ENCODE results near the gene TRIM46. TPM values are rescaled to one million over a fixed set of nuclear protein-coding genes. Genes with fewer than 3 reads are reported as not detected.

The TRIM46 gene
- total and polyA plus RNA-seq, 9 of the 15 experiments (the other 6 are each of a cell fraction or from before 2014, with no cell fraction given): 0.05 to 0.60 (median 0.16) TPM; not detected in 3

- intact Hi-C loops (cut with micrococcal nuclease) (loop anchor here (2.0 kb wide), 1 partner anchor 39 kb away; no protein-coding TSS in a partner anchor), in situ Hi-C loops (cut with MboI) (loop anchor here (5.0 kb wide), 1 partner anchor 391 kb away; no protein-coding TSS in a partner anchor)
- POLR2A ChIA-PET: no interaction called here
- TF ChIP-seq ZNF780A (CRISPR knock-in tag; IDR thresholded peaks at IDR 0.05) (no peak), SRSF7 (optimal IDR thresholded peaks at IDR 0.05; ENCODE audit: low read depth, low read length) (no peak), FOXK1 (CRISPR knock-in tag; IDR thresholded peaks at IDR 0.05; ENCODE audit: borderline replicate concordance) (no peak), CBX3 (IDR thresholded peaks at IDR 0.05; ENCODE audit: borderline replicate concordance in 1 of 2, low read length in 2 of 2) (no peak), SMARCA4 (IDR thresholded peaks at IDR 0.05) (no peak), CBFA2T3 (IDR thresholded peaks at IDR 0.05) (no peak), ZKSCAN3 (CRISPR knock-in tag; IDR thresholded peaks at IDR 0.05) (no peak), ZFX (CRISPR knock-in tag; IDR thresholded peaks at IDR 0.05) (no peak), CAMTA2 (CRISPR knock-in tag; conservative IDR thresholded peaks at IDR 0.05) (no peak), USF2 (CRISPR knock-in tag; IDR thresholded peaks at IDR 0.05) (no peak), RBM34 (IDR thresholded peaks at IDR 0.05; ENCODE audit: borderline replicate concordance, insufficient read depth, low read length) (no peak), CREB3 (tag; conservative IDR thresholded peaks at IDR 0.05; ENCODE audit: low read depth) (no peak), MBD1 (CRISPR knock-in tag; IDR thresholded peaks at IDR 0.05) (no peak)
- BruUV-seq (replicated peaks): no TSS peak
- Histone ChIP-seq H2AFZ (ENCODE audit: low read depth, low read length) (no peak overlapping the region), H3K27ac (ENCODE audit: extremely low read depth, low read depth, low read length) (no peak overlapping the region), H3K36me3 (ENCODE audit: control insufficient read depth, insufficient read depth, low read length) (peaks cover 16% of the 10 kb centered on the region; the same call in 2 of the 3 replicates), H3K9me3 (replicated peaks; ENCODE audit: control insufficient read depth, insufficient read depth, low read depth, low read length) (peaks cover 3% of the 10 kb centered on the region; the same call in 1 of the 2 replicates), H3K9ac (ENCODE audit: insufficient read depth in 1 of 2, low read depth in 2 of 2, low read length in 2 of 2) (peak overlapping the region in 1 of 2 experiments; percentile 62; a peak in 2 of 4 replicates), H3K4me3 (no peak overlapping the region), H4K20me1 (replicated peaks; ENCODE audit: control insufficient read depth, insufficient read depth, low read length) (no peaks in the 10 kb centered on the region), H3K4me1 (replicated peaks in 1 of 2; ENCODE audit: control insufficient read depth in 2 of 2, insufficient read depth in 2 of 2, low read length in 2 of 2) (peaks cover 19 to 37% of the 10 kb centered on the region in 2 experiments), H3K9me1 (ENCODE audit: control insufficient read depth, insufficient read depth, low read length) (no peaks in the 10 kb centered on the region), H3K4me2 (ENCODE audit: insufficient read depth, low read length) (no peak overlapping the region), H3K79me2 (ENCODE audit: control insufficient read depth, insufficient read depth, low read length) (peaks cover 18% of the 10 kb centered on the region), H3K27me3 (ENCODE audit: control insufficient read depth in 2 of 2, insufficient read depth in 2 of 2, low read length in 2 of 2) (no peaks in the 10 kb centered on the region)
- no peak for DNase-seq (ENCODE audit: extremely low read depth in 1 of 4, low spot score in 3 of 4)
- WGBS (ENCODE audit: insufficient coverage, low coverage, missing lambda C conversion rate): 48% methylated on average over 8 of the region's 9 CpGs
- CTCF ChIA-PET (ENCODE audit: low intra/inter-chr PET ratio): interaction anchor here (1.6 to 2.2 kb wide), 2 partner anchors 20 to 386 kb away, joined by 5 to 31 read pairs; no protein-coding TSS in a partner anchor
- FAIRE-seq: no peak
- no peak for ATAC-seq
Observed at GRCh38 chr1:155205969-155206593, 32.4 kb downstream of the TRIM46 start.
